Measurements from ENCODE around the gene OSBPL2.

DNA sequence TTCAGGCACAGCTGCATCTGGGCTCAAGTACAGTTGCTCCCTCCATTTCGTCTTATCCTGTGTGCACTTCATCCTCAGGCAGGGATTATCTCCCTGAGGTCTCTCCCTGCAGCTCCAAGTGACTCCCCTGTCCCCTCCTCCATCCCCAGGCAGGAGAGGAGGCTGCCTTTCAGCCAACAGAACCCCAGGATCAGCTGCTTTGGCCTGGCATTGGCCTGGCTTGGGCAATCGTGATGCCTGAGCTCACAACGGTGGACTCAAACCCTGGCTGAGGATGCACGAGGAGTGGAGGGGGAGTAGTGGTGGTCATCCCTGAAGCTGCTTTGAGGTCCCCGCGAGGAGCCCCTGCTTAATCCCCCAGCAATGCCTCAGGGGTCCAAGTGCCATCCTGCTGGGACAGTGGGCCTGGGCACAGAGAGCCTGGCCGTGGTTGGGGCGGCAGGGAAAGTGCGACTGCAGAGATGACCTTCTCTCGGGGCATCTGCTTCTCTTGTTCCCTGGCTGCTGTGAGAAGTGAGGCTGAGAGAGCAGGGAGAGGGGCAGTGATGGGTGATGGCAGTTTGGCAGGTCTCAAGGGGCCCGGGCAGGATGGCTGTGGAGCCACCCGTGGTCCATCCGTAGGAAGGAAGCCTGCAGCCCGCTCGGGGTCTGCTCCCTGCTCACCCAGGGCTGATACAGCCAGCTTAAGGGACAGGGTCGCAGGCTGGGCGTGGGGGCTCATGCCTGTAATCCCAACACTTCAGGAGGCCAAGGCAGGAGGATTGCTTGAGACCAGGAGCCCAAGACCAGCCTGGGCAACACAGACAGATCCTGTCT is 12.3 kb upstream of the OSBPL2 start:
- TF ChIP-seq POLR2AphosphoS5 (IDR thresholded peaks at IDR 0.05; ENCODE audit: low read depth, low read length) (no peak), TAF1 (IDR thresholded peaks at IDR 0.05; ENCODE audit: low read depth, low read length) (no peak), POLR2A (IDR thresholded peaks at IDR 0.05; ENCODE audit: low read depth, low read length) (no peak), SPI1 (IDR thresholded peaks at IDR 0.05; ENCODE audit: low read depth, low read length) (no peak), POU2F2 (IDR thresholded peaks at IDR 0.05; ENCODE audit: low read depth, low read length) (no peak), PAX5 (IDR thresholded peaks at IDR 0.05; ENCODE audit: insufficient read depth, low read length, severe bottlenecking) (no peak)

All from GM12891 (cell line).